HUES64 (cell line): ENCODE data around the gene PCBP2.

Experiments used
- H3K27ac ChIP-seq: 2 replicates; pipeline ENCODE4 v1.7.0; 2013; ENCODE audit warnings: low read depth, low read length, inconsistent platforms
- H3K27me3 ChIP-seq: 2 replicates; pipeline ENCODE4 v1.6.1; 2013; ENCODE audit warnings: mild to moderate bottlenecking, low read length; ENCODE audit not compliant: insufficient read depth
- H3K36me3 ChIP-seq: 2 replicates; pipeline ENCODE4 v1.6.1; 2013; ENCODE audit warnings: mild to moderate bottlenecking, low read length; ENCODE audit not compliant: insufficient read depth
- H3K4me1 ChIP-seq: 2 replicates; pipeline ENCODE4 v1.6.1; 2013; ENCODE audit warnings: mild to moderate bottlenecking, low read length, moderate library complexity; ENCODE audit not compliant: insufficient read depth
- H3K4me3 ChIP-seq: 2 replicates; pipeline ENCODE4 v1.5.1; 2013; ENCODE audit warnings: mild to moderate bottlenecking, low read length, moderate library complexity
- H3K9ac ChIP-seq: 2 replicates; pipeline ENCODE4 v1.6.1; 2013; ENCODE audit warnings: mild to moderate bottlenecking, low read depth, low read length
- H3K9me3 ChIP-seq: 2 replicates; pipeline ENCODE4 v1.6.1; 2013; ENCODE audit warnings: low read depth, low read length; ENCODE audit not compliant: insufficient read depth
- WGBS: fragments of 150-250, 120-280 bp; methylation state at CpG from one replicate; pipeline ENCODE4 v1.1.7; 2013; ENCODE audit warnings: missing lambda C conversion rate; 5-methylcytosine and 5-hydroxymethylcytosine counted together

The PCBP2 gene

GRCh38 chr12:53516758-53517455, 65.0 kb downstream of the PCBP2 start:
- no peak overlapping the region for H3K4me3 ChIP-seq
- no peak overlapping the region for H3K9ac ChIP-seq
- 91% methylated on average over 13 of the region's 13 CpGs for WGBS
- H3K27ac ChIP-seq = no peak overlapping the region
- no peaks in the 10 kb centered on the region for H3K9me3 ChIP-seq
- no peaks in the 10 kb centered on the region for H3K4me1 ChIP-seq
- peaks cover 76% of the 10 kb centered on the region for H3K36me3 ChIP-seq
- H3K27me3 ChIP-seq = no peaks in the 10 kb centered on the region

DNA sequence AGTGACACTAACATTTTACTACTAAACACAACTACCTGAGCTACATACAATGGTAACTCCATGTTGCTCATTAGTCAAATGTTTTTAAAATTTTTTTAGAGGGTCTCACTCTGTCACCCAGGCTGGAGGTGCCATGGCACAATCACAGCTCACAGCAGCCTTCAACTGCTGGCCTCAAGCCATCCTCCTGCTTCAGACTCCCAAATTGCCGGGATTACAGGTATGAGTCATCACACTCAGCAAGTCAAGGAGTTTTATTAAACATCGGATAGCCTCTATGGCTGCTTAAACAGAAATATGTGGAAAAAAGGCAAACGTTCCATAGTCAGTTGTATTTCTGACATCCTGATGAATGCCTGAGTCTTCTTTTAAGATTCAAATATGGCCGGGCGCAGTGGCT, 66.5 kb downstream of the PCBP2 start:
- Histone ChIP-seq H3K4me3 (no peak overlapping the region), H3K4me1 (no peaks in the 10 kb centered on the region), H3K27me3 (no peaks in the 10 kb centered on the region), H3K36me3 (peaks cover 75% of the 10 kb centered on the region), H3K9ac (no peak overlapping the region), H3K27ac (no peak overlapping the region), H3K9me3 (no peaks in the 10 kb centered on the region)
- WGBS = 96% methylated on average over 5 of the region's 5 CpGs

DNA sequence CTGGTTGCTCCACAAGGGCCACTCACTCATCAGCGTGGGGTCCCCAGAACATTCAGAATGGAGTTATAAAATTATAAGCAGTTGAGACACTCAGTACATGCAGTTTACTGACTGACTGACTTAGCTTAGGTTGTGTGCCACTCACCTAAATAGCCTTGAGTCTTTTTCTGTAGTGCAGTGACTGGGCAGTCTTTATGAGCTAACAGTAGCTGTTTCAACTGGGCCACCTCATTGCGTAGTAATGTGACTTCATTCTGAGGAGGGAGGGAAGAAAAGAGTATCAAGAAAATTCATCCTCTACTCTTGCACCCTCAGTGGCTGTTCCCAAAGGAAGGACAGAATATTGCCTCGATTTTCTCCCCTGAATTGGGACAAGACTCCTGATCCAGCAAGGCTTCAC, 71.2 kb downstream of the PCBP2 start:
- Histone ChIP-seq H3K4me1 (no peaks in the 10 kb centered on the region), H3K9me3 (no peaks in the 10 kb centered on the region), H3K4me3 (no peak overlapping the region), H3K36me3 (peaks cover 70% of the 10 kb centered on the region), H3K27ac (no peak overlapping the region), H3K9ac (no peak overlapping the region), H3K27me3 (no peaks in the 10 kb centered on the region)
- 94% methylated on average over 3 of the region's 3 CpGs for WGBS

GRCh38 chr12:53524476-53524875, 72.6 kb downstream of the PCBP2 start:
- no peak overlapping the region for H3K4me3 ChIP-seq
- H3K4me1 ChIP-seq = no peaks in the 10 kb centered on the region
- no peaks in the 10 kb centered on the region for H3K9me3 ChIP-seq
- no peak overlapping the region for H3K9ac ChIP-seq
- 98% methylated on average over 13 of the region's 13 CpGs for WGBS
- peaks cover 60% of the 10 kb centered on the region for H3K36me3 ChIP-seq
- no peaks in the 10 kb centered on the region for H3K27me3 ChIP-seq
- no peak overlapping the region for H3K27ac ChIP-seq

- H3K27me3 ChIP-seq = no peaks in the 10 kb centered on the region
- no peak overlapping the region for H3K9ac ChIP-seq
- over 99% methylated on average over 2 of the region's 2 CpGs for WGBS
- no peaks in the 10 kb centered on the region for H3K9me3 ChIP-seq
- peaks cover 56% of the 10 kb centered on the region for H3K36me3 ChIP-seq
- H3K27ac ChIP-seq = no peak overlapping the region
- no peak overlapping the region for H3K4me3 ChIP-seq
- H3K4me1 ChIP-seq = no peaks in the 10 kb centered on the region
These were observed 78.2 kb downstream of the PCBP2 start for GRCh38 chr12:53530061-53530460.
